ENCODE results near the gene CARMIL3.
"Not testable (repeated sequence)": the region's sequence is repeated elsewhere in the genome, so short reads cannot be mapped to it uniquely, and the experiment has no call there.

GRCh38 chr14:24036963-24037657 is 14.7 kb upstream of the CARMIL3 start:
- not testable (repeated sequence) for TF ChIP-seq POLR2A, POLR2AphosphoS5 (IDR thresholded peaks at IDR 0.05)
- TF ChIP-seq, protein P1, sequence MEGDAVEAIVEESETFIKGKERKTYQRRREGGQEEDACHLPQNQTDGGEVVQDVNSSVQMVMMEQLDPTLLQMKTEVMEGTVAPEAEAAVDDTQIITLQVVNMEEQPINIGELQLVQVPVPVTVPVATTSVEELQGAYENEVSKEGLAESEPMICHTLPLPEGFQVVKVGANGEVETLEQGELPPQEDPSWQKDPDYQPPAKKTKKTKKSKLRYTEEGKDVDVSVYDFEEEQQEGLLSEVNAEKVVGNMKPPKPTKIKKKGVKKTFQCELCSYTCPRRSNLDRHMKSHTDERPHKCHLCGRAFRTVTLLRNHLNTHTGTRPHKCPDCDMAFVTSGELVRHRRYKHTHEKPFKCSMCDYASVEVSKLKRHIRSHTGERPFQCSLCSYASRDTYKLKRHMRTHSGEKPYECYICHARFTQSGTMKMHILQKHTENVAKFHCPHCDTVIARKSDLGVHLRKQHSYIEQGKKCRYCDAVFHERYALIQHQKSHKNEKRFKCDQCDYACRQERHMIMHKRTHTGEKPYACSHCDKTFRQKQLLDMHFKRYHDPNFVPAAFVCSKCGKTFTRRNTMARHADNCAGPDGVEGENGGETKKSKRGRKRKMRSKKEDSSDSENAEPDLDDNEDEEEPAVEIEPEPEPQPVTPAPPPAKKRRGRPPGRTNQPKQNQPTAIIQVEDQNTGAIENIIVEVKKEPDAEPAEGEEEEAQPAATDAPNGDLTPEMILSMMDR (IDR thresholded peaks at IDR 0.05): not testable (repeated sequence)

Measured in prostate gland (tissue), 2 donors.